ENCODE measurements around the gene MRPL3. TPM values are rescaled to one million over a fixed set of nuclear protein-coding genes. Genes with fewer than 3 reads are reported as not detected.

Gene MRPL3
- total RNA-seq, 1 experiment from 2014 or later: 162 TPM

DNA sequence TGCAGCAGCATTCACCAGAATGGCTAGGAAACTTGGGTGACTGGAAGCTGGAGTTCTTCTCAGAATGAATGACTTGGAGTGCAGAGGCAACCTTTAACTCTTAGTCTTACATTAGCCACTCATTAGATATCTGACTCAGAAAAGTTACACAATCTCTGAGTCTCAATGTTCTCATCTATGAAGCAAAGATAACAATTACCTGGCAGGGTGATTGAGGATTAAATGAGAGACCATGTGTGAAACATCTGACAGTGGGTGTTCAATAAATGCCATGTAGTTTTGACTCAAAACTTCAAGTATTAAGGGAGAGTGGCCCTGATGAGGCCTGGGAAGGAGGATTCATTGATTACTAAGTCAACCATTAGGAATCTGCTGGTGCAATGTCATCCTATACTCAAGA, 48.3 kb downstream of the MRPL3 start:
- H3K36me3 Mint-ChIP-seq: peaks cover 2% of the 10 kb centered on the region; the same call in 1 of the 2 replicates
- CTCF ChIA-PET: no interaction called here
- no peak overlapping the region for H3K4me3 Mint-ChIP-seq
- H3K27ac Mint-ChIP-seq: no peak overlapping the region
- no peaks in the 10 kb centered on the region for H3K9me3 Mint-ChIP-seq
- POLR2A ChIA-PET: no interaction called here
- ATAC-seq: no peak
- no peak for TF ChIP-seq CBFB (CRISPR knock-in tag; IDR thresholded peaks at IDR 0.05; ENCODE audit: low read depth)
- TF ChIP-seq, protein P1, sequence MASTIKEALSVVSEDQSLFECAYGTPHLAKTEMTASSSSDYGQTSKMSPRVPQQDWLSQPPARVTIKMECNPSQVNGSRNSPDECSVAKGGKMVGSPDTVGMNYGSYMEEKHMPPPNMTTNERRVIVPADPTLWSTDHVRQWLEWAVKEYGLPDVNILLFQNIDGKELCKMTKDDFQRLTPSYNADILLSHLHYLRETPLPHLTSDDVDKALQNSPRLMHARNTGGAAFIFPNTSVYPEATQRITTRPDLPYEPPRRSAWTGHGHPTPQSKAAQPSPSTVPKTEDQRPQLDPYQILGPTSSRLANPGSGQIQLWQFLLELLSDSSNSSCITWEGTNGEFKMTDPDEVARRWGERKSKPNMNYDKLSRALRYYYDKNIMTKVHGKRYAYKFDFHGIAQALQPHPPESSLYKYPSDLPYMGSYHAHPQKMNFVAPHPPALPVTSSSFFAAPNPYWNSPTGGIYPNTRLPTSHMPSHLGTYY (CRISPR knock-in tag; IDR thresholded peaks at IDR 0.05): no peak
- TF ChIP-seq MYBL2 (CRISPR knock-in tag; IDR thresholded peaks at IDR 0.05): no peak
- TF ChIP-seq IRF2 (CRISPR knock-in tag; IDR thresholded peaks at IDR 0.05; ENCODE audit: borderline replicate concordance, low read depth): no peak
- TF ChIP-seq, protein P2, sequence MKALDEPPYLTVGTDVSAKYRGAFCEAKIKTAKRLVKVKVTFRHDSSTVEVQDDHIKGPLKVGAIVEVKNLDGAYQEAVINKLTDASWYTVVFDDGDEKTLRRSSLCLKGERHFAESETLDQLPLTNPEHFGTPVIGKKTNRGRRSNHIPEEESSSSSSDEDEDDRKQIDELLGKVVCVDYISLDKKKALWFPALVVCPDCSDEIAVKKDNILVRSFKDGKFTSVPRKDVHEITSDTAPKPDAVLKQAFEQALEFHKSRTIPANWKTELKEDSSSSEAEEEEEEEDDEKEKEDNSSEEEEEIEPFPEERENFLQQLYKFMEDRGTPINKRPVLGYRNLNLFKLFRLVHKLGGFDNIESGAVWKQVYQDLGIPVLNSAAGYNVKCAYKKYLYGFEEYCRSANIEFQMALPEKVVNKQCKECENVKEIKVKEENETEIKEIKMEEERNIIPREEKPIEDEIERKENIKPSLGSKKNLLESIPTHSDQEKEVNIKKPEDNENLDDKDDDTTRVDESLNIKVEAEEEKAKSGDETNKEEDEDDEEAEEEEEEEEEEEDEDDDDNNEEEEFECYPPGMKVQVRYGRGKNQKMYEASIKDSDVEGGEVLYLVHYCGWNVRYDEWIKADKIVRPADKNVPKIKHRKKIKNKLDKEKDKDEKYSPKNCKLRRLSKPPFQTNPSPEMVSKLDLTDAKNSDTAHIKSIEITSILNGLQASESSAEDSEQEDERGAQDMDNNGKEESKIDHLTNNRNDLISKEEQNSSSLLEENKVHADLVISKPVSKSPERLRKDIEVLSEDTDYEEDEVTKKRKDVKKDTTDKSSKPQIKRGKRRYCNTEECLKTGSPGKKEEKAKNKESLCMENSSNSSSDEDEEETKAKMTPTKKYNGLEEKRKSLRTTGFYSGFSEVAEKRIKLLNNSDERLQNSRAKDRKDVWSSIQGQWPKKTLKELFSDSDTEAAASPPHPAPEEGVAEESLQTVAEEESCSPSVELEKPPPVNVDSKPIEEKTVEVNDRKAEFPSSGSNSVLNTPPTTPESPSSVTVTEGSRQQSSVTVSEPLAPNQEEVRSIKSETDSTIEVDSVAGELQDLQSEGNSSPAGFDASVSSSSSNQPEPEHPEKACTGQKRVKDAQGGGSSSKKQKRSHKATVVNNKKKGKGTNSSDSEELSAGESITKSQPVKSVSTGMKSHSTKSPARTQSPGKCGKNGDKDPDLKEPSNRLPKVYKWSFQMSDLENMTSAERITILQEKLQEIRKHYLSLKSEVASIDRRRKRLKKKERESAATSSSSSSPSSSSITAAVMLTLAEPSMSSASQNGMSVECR (CRISPR knock-in tag; IDR thresholded peaks at IDR 0.05; ENCODE audit: borderline replicate concordance): no peak
- TF ChIP-seq, protein P3, sequence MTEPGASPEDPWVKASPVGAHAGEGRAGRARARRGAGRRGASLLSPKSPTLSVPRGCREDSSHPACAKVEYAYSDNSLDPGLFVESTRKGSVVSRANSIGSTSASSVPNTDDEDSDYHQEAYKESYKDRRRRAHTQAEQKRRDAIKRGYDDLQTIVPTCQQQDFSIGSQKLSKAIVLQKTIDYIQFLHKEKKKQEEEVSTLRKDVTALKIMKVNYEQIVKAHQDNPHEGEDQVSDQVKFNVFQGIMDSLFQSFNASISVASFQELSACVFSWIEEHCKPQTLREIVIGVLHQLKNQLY (CRISPR knock-in tag; IDR thresholded peaks at IDR 0.05): no peak
- TF ChIP-seq, protein P4, sequence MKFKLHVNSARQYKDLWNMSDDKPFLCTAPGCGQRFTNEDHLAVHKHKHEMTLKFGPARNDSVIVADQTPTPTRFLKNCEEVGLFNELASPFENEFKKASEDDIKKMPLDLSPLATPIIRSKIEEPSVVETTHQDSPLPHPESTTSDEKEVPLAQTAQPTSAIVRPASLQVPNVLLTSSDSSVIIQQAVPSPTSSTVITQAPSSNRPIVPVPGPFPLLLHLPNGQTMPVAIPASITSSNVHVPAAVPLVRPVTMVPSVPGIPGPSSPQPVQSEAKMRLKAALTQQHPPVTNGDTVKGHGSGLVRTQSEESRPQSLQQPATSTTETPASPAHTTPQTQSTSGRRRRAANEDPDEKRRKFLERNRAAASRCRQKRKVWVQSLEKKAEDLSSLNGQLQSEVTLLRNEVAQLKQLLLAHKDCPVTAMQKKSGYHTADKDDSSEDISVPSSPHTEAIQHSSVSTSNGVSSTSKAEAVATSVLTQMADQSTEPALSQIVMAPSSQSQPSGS (CRISPR knock-in tag; IDR thresholded peaks at IDR 0.05; ENCODE audit: borderline replicate concordance, low read depth): no peak
- TF ChIP-seq, protein P5, sequence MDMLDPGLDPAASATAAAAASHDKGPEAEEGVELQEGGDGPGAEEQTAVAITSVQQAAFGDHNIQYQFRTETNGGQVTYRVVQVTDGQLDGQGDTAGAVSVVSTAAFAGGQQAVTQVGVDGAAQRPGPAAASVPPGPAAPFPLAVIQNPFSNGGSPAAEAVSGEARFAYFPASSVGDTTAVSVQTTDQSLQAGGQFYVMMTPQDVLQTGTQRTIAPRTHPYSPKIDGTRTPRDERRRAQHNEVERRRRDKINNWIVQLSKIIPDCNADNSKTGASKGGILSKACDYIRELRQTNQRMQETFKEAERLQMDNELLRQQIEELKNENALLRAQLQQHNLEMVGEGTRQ (CRISPR knock-in tag; IDR thresholded peaks at IDR 0.05): no peak
- no peak for TF ChIP-seq SP1 (CRISPR knock-in tag; conservative IDR thresholded peaks at IDR 0.05)
- TF ChIP-seq ZBTB21 (CRISPR knock-in tag; IDR thresholded peaks at IDR 0.05; ENCODE audit: borderline replicate concordance): no peak
- TF ChIP-seq, protein P6, sequence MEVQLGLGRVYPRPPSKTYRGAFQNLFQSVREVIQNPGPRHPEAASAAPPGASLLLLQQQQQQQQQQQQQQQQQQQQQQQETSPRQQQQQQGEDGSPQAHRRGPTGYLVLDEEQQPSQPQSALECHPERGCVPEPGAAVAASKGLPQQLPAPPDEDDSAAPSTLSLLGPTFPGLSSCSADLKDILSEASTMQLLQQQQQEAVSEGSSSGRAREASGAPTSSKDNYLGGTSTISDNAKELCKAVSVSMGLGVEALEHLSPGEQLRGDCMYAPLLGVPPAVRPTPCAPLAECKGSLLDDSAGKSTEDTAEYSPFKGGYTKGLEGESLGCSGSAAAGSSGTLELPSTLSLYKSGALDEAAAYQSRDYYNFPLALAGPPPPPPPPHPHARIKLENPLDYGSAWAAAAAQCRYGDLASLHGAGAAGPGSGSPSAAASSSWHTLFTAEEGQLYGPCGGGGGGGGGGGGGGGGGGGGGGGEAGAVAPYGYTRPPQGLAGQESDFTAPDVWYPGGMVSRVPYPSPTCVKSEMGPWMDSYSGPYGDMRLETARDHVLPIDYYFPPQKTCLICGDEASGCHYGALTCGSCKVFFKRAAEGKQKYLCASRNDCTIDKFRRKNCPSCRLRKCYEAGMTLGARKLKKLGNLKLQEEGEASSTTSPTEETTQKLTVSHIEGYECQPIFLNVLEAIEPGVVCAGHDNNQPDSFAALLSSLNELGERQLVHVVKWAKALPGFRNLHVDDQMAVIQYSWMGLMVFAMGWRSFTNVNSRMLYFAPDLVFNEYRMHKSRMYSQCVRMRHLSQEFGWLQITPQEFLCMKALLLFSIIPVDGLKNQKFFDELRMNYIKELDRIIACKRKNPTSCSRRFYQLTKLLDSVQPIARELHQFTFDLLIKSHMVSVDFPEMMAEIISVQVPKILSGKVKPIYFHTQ (CRISPR knock-in tag; IDR thresholded peaks at IDR 0.05): no peak
- no peak for TF ChIP-seq MXD4 (CRISPR knock-in tag; IDR thresholded peaks at IDR 0.05; ENCODE audit: borderline replicate concordance)
- TF ChIP-seq, protein P7, sequence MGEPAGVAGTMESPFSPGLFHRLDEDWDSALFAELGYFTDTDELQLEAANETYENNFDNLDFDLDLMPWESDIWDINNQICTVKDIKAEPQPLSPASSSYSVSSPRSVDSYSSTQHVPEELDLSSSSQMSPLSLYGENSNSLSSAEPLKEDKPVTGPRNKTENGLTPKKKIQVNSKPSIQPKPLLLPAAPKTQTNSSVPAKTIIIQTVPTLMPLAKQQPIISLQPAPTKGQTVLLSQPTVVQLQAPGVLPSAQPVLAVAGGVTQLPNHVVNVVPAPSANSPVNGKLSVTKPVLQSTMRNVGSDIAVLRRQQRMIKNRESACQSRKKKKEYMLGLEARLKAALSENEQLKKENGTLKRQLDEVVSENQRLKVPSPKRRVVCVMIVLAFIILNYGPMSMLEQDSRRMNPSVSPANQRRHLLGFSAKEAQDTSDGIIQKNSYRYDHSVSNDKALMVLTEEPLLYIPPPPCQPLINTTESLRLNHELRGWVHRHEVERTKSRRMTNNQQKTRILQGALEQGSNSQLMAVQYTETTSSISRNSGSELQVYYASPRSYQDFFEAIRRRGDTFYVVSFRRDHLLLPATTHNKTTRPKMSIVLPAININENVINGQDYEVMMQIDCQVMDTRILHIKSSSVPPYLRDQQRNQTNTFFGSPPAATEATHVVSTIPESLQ (CRISPR knock-in tag; IDR thresholded peaks at IDR 0.05): no peak
- no peak for TF ChIP-seq ZNF317 (CRISPR knock-in tag; IDR thresholded peaks at IDR 0.05; ENCODE audit: borderline replicate concordance, low read depth)
- no peak for TF ChIP-seq OVOL2 (CRISPR knock-in tag; IDR thresholded peaks at IDR 0.05; ENCODE audit: borderline replicate concordance)
- TF ChIP-seq, protein P8, sequence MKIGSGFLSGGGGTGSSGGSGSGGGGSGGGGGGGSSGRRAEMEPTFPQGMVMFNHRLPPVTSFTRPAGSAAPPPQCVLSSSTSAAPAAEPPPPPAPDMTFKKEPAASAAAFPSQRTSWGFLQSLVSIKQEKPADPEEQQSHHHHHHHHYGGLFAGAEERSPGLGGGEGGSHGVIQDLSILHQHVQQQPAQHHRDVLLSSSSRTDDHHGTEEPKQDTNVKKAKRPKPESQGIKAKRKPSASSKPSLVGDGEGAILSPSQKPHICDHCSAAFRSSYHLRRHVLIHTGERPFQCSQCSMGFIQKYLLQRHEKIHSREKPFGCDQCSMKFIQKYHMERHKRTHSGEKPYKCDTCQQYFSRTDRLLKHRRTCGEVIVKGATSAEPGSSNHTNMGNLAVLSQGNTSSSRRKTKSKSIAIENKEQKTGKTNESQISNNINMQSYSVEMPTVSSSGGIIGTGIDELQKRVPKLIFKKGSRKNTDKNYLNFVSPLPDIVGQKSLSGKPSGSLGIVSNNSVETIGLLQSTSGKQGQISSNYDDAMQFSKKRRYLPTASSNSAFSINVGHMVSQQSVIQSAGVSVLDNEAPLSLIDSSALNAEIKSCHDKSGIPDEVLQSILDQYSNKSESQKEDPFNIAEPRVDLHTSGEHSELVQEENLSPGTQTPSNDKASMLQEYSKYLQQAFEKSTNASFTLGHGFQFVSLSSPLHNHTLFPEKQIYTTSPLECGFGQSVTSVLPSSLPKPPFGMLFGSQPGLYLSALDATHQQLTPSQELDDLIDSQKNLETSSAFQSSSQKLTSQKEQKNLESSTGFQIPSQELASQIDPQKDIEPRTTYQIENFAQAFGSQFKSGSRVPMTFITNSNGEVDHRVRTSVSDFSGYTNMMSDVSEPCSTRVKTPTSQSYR (CRISPR knock-in tag; IDR thresholded peaks at IDR 0.05): no peak
- no peak for TF ChIP-seq TEAD1 (CRISPR knock-in tag; IDR thresholded peaks at IDR 0.05)
- H3K4me1 Mint-ChIP-seq: no peaks in the 10 kb centered on the region
- no peak for DNase-seq (ENCODE audit: low spot score)
- no peaks in the 10 kb centered on the region for H3K27me3 Mint-ChIP-seq (ENCODE audit: low read depth)

All from WTC11 (cell line).